GM15510 (cell line): ENCODE data around the gene TAF6.

Experiments used
- POLR2A ChIP-seq: IDR thresholded peaks from 3 replicates; pipeline ENCODE4 v1.6.1; 2011; ENCODE audit warnings: borderline replicate concordance; ENCODE audit not compliant: insufficient read length; ENCODE audit errors: extremely low read depth

Gene TAF6

GRCh38 chr7:100080907-100081534 is 38.1 kb downstream of the TAF6 start:
- TF ChIP-seq POLR2A: no peak

- no peak for TF ChIP-seq POLR2A
Measured at GRCh38 chr7:100079024-100079560, 40.1 kb downstream of the TAF6 start.

- TF ChIP-seq POLR2A: no peak
Measured at GRCh38 chr7:100077205-100077604, 42.0 kb downstream of the TAF6 start.

GRCh38 chr7:100075418-100075817 is 43.7 kb downstream of the TAF6 start:
- no peak for TF ChIP-seq POLR2A

GRCh38 chr7:100074841-100075240 is 44.3 kb downstream of the TAF6 start:
- no peak for TF ChIP-seq POLR2A

GRCh38 chr7:100072462-100072861 is 46.7 kb downstream of the TAF6 start:
- no peak for TF ChIP-seq POLR2A

- no peak for TF ChIP-seq POLR2A
Measured at GRCh38 chr7:100071018-100071723, 48.0 kb downstream of the TAF6 start.

- no peak for TF ChIP-seq POLR2A
Measured at GRCh38 chr7:100069991-100070390, 49.2 kb downstream of the TAF6 start.

- no peak for TF ChIP-seq POLR2A
Measured at GRCh38 chr7:100066953-100067352, 52.2 kb downstream of the TAF6 start.

- no peak for TF ChIP-seq POLR2A
Measured at GRCh38 chr7:100065452-100066186, 53.5 kb downstream of the TAF6 start.

GRCh38 chr7:100064162-100064561 is 55.0 kb downstream of the TAF6 start:
- TF ChIP-seq POLR2A: no peak

- TF ChIP-seq POLR2A: no peak
Measured at GRCh38 chr7:100063376-100063775, 55.8 kb downstream of the TAF6 start.

GRCh38 chr7:100061518-100062193 is 57.5 kb downstream of the TAF6 start:
- no peak for TF ChIP-seq POLR2A

- TF ChIP-seq POLR2A: no peak
Measured at GRCh38 chr7:100059251-100059739, 59.9 kb downstream of the TAF6 start.
